B cell (primary cell): Measurements from ENCODE around the gene NOTCH3. TPM values are rescaled to one million over a fixed set of nuclear protein-coding genes. Genes with fewer than 3 reads are reported as not detected.

Experiments
- ATAC-seq: fragments of 200-7000 bp; cut with Tn5 transposase; one replicate; pipeline ENCODE4 v1.10.0; 2021; ENCODE audit warnings: low read depth, mild to moderate bottlenecking, moderate number of reproducible peaks, moderate library complexity
- CTCF ChIA-PET: fragments of 350-600 bp; sonication (Branson Sonifier 250); formaldehyde crosslinking; loops from one replicate; lab custom pipeline; 2021; ENCODE audit warnings: antibody characterized with exemption, inconsistent platforms; lab: Charles Lee
- POLR2A ChIA-PET: fragments of 350-600 bp; sonication (Branson Sonifier 250); formaldehyde crosslinking; loops from one replicate; lab custom pipeline; 2021; ENCODE audit warnings: antibody characterized with exemption; lab: Charles Lee
- DNase-seq: peaks from one replicate; pipeline ENCODE4 v3.0.0; 2013
- H2AFZ ChIP-seq: 2 replicates; pipeline ENCODE4 v1.6.1; 2012; ENCODE audit warnings: mild to moderate bottlenecking, low read depth, low read length; ENCODE audit not compliant: insufficient read depth, poor library complexity, severe bottlenecking
- H3K27ac ChIP-seq, 2 donors: 1 replicate in 1 of 2; 2 replicates in 1 of 2; pipeline ENCODE4 v1.5.1; 2012 to 2013; ENCODE audit warnings: low read length in 2 of 2, mild to moderate bottlenecking in 2 of 2, moderate library complexity in 1 of 2
- H3K27me3 ChIP-seq, 4 experiments: fragments of 200-600 bp in 1 of 4; sonication (generic) in 1 of 4; replicated peaks in 1 of 4; 1 replicate in 2 of 4; 2 replicates in 2 of 4; pipeline versions ENCODE4 v1.6.1 to v1.7.0; 2013 to 2016; ENCODE audit warnings: low read length in 3 of 4, mild to moderate bottlenecking in 2 of 4, mixed read lengths in 1 of 4, moderate library complexity in 1 of 4; ENCODE audit not compliant: insufficient read depth in 4 of 4, control insufficient read depth in 3 of 4; ENCODE audit errors: control extremely low read depth in 1 of 4
- H3K36me3 ChIP-seq, 2 experiments: replicated peaks in 1 of 2; 1 replicate in 1 of 2; 2 replicates in 1 of 2; pipeline versions ENCODE4 v1.6.1 to v1.7.1; 2013; ENCODE audit warnings: low read length in 1 of 2; ENCODE audit not compliant: insufficient read depth in 2 of 2, control insufficient read depth in 1 of 2; ENCODE audit errors: control extremely low read depth in 1 of 2, extremely low read depth in 1 of 2
- H3K4me1 ChIP-seq, 2 donors: fragments of 200-600 bp in 1 of 2; sonication (generic) in 1 of 2; 1 replicate in 1 of 2; 2 replicates in 1 of 2; pipeline versions ENCODE4 v1.5.1 to v1.6.1; 2013 to 2017; ENCODE audit warnings: low read length in 2 of 2; ENCODE audit not compliant: control insufficient read depth in 2 of 2, insufficient read depth in 2 of 2
- H3K4me2 ChIP-seq: replicated peaks from 2 replicates; pipeline ENCODE3; 2012; ENCODE audit warnings: mild to moderate bottlenecking, low read depth, low read length; ENCODE audit not compliant: poor library complexity, severe bottlenecking
- H3K4me3 ChIP-seq, 5 experiments: fragments of 200-600 bp in 1 of 5; sonication (generic) in 1 of 5; 1 replicate in 3 of 5; 2 replicates in 2 of 5; pipeline versions ENCODE4 v1.5.1 to v1.7.0; 2011 to 2016; ENCODE audit warnings: low read length in 4 of 5, mild to moderate bottlenecking in 4 of 5, low read depth in 2 of 5, control low read depth in 1 of 5, moderate library complexity in 1 of 5; ENCODE audit not compliant: insufficient read depth in 1 of 5; ENCODE audit errors: control extremely low read depth in 1 of 5, extremely low read depth in 1 of 5
- H3K79me2 ChIP-seq: fragments of 200-600 bp; sonication (generic); one replicate; pipeline ENCODE4 v1.6.0; 2016; ENCODE audit warnings: low read length; ENCODE audit not compliant: control insufficient read depth, insufficient read depth
- H3K9ac ChIP-seq: fragments of 200-600 bp; sonication (generic); 2 replicates; pipeline ENCODE4 v1.6.1; 2017; ENCODE audit warnings: mild to moderate bottlenecking, low read length, moderate library complexity
- H3K9me3 ChIP-seq, 3 donors: one replicate each; pipeline versions ENCODE4 v1.6.1 to v1.7.1; 2013; ENCODE audit warnings: low read length in 2 of 3; ENCODE audit not compliant: control insufficient read depth in 2 of 3, insufficient read depth in 1 of 3; ENCODE audit errors: control extremely low read depth in 1 of 3
- H4K20me1 ChIP-seq: 2 replicates; pipeline ENCODE4 v1.6.0; 2012; ENCODE audit warnings: mild to moderate bottlenecking, low read length; ENCODE audit not compliant: insufficient read depth, control insufficient read depth, poor library complexity, severe bottlenecking
- H3K27ac Mint-ChIP-seq: one replicate; pipeline ENCODE4 v1.8.0; 2021; ENCODE audit warnings: mixed read lengths
- H3K27me3 Mint-ChIP-seq: one replicate; pipeline ENCODE4 v1.8.0; 2021; ENCODE audit warnings: mixed read lengths
- H3K4me1 Mint-ChIP-seq: one replicate; pipeline ENCODE4 v1.8.0; 2021; ENCODE audit warnings: mixed read lengths
- H3K4me3 Mint-ChIP-seq: one replicate; pipeline ENCODE4 v1.8.0; 2021; ENCODE audit warnings: mixed read lengths
- H3K9me3 Mint-ChIP-seq: one replicate; pipeline ENCODE4 v1.8.0; 2022; ENCODE audit warnings: mixed read lengths; ENCODE audit not compliant: insufficient read depth
- CTCF ChIP-seq: fragments of 200-600 bp; IDR thresholded peaks from one replicate; pipeline ENCODE4 v1.8.0; 2022; ENCODE audit warnings: antibody characterized with exemption, mild to moderate bottlenecking
- EZH2 ChIP-seq: IDR thresholded peaks from 2 replicates; pipeline ENCODE4 v1.6.1; 2012; ENCODE audit warnings: borderline replicate concordance, low read depth, mild to moderate bottlenecking, moderate library complexity, low read length; ENCODE audit not compliant: insufficient read depth, poor library complexity, severe bottlenecking
- WGBS: methylation state at CpG from one replicate; pipeline ENCODE4 v1.1.5; 2013; ENCODE audit warnings: missing lambda C conversion rate; ENCODE audit not compliant: insufficient coverage; 5-methylcytosine and 5-hydroxymethylcytosine counted together
- intact Hi-C: fragments of 100-400 bp; cut with micrococcal nuclease; formaldehyde crosslinking; loops from one replicate; pipeline ENCODE4 v1.10.0; 2022
- polyA plus RNA-seq: library from polyadenylated mRNA; depleted of rRNA; stranded (reverse); fragments of >200 nt; gene quantifications from 2 replicates; pipeline ENCODE4 v1.2.3, GENCODE V29; 2012
- total RNA-seq, 2 donors: library from RNA; stranded (reverse); fragments of 120-200 nt in 1 of 2; gene quantifications; 1 replicate in 1 of 2; 2 replicates in 1 of 2; pipeline versions ENCODE4 v1.2.3 to v1.2.4, GENCODE V29; 2013 to 2022

Gene NOTCH3
- total and polyA plus RNA-seq, 2 donors (not counting 1 experiment from before 2014, with no cell fraction given), result 0.01 to 0.05 TPM

DNA sequence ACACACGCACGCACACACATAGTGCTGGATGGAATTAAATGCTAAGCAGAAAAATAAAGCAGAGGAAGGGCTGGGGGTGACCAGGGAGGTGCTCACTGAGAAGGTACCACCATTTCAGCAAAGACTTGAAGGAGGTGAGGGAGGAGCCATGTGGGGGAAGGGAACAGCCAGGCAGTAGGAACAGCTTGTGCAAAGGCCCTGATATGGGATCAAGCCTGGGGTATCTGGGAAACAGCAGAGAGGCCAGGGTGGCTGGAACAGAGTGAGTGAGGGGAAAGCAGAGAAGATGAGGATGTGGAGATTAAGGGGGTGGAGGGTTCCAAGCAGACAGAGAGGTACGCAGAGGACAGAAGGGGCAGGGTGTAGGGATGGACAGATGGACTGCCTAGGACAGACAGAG is 25.2 kb downstream of the NOTCH3 start:
- intact Hi-C loops, result loop anchor here (5.0 kb wide), 2 partner anchors 57 to 157 kb away; partner anchors contain the start of genes BRD4 and EPHX3
- TF ChIP-seq CTCF (no peak), EZH2 (no peak)
- ChIA-PET POLR2A (no interaction called here), CTCF (interaction anchor here (1.1 to 1.6 kb wide), 3 partner anchors 244 to 384 kb away, joined by 3 to 6 read pairs (median 5); partner anchors contain the start of gene AKAP8L)
- peaks cover 10% of the 10 kb centered on the region for H3K4me1 Mint-ChIP-seq
- Histone ChIP-seq H3K79me2 (no peaks in the 10 kb centered on the region), H3K4me2 (no peak overlapping the region), H3K9me3 (no peaks in the 10 kb centered on the region), H4K20me1 (no peaks in the 10 kb centered on the region), H2AFZ (no peak overlapping the region), H3K9ac (no peak overlapping the region), H3K4me3 (no peak overlapping the region), H3K36me3 (no peaks in the 10 kb centered on the region), H3K27me3 (peaks cover 0 to 22% (median 4%) of the 10 kb centered on the region in 4 experiments), H3K27ac (no peak overlapping the region), H3K4me1 (peaks cover 4 to 6% of the 10 kb centered on the region in 2 donors)
- H3K9me3 Mint-ChIP-seq, result no peaks in the 10 kb centered on the region
- no peak overlapping the region for H3K4me3 Mint-ChIP-seq
- no peak for ATAC-seq
- H3K27ac Mint-ChIP-seq, result no peak overlapping the region
- DNase-seq, result no peak
- 88% methylated on average over 1 of the region's 3 CpGs for WGBS
- H3K27me3 Mint-ChIP-seq, result peaks cover 24% of the 10 kb centered on the region

DNA sequence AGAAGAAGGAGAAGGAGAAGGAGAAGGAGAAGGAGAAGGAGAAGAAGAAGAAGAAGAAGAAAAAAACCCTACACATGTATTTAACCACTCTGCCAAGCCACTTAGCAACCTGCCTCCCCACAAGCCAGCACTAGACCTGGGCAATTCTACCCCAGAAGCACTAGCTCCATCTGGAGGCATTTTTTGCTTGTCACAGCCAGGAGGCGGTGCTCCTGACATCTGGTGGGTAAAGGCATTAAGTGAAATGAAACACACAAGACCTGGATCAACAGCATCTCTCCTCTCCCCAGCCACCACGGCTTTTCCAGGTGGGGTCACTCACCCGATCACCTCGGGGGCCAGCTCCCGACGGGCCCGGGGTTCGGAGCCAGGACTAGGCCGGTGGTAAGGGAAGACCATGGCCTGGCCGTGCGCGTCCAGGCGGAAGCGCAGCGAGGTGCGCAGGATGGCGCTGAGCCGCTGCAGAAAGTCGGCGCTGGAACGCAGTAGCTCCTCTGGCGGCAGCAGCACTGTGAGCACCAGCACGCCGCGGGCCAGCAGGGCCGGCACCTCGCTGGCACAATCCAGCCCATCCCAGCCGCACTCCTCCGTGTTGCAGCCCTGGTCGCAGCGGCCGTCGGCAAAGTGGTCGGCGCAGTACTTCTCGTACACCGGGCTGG is 26.9 kb downstream of the NOTCH3 start:
- Mint-ChIP-seq H3K27me3 (peaks cover 14% of the 10 kb centered on the region), H3K4me1 (peaks cover 8% of the 10 kb centered on the region), H3K9me3 (no peaks in the 10 kb centered on the region), H3K27ac (no peak overlapping the region), H3K4me3 (no peak overlapping the region)
- ATAC-seq (no peak), DNase-seq (peak; percentile 13)
- H3K9ac ChIP-seq, result no peak overlapping the region
- intact Hi-C loops, result no loop called here
- H3K27me3 ChIP-seq, result peaks cover 0 to 13% (median 2%) of the 10 kb centered on the region in 4 experiments
- H3K4me3 ChIP-seq, result no peak overlapping the region
- H3K79me2 ChIP-seq, result no peaks in the 10 kb centered on the region
- POLR2A ChIA-PET, result no interaction called here
- CTCF ChIA-PET, result interaction anchor here (0.8 to 1.1 kb wide), 2 partner anchors 245 to 381 kb away, joined by 3 read pairs; no protein-coding TSS in a partner anchor
- H3K4me1 ChIP-seq, result peaks cover 4 to 6% of the 10 kb centered on the region in 2 donors
- TF ChIP-seq CTCF, result no peak
- no peak for TF ChIP-seq EZH2
- H3K36me3 ChIP-seq, result no peaks in the 10 kb centered on the region
- no peaks in the 10 kb centered on the region for H4K20me1 ChIP-seq
- no peak overlapping the region for H2AFZ ChIP-seq
- no peak overlapping the region for H3K4me2 ChIP-seq
- H3K27ac ChIP-seq, result no peak overlapping the region
- 96% methylated on average over 33 of the region's 37 CpGs for WGBS
- peaks cover 0 to 4% (median 0%) of the 10 kb centered on the region in 3 donors for H3K9me3 ChIP-seq
